Measurements from ENCODE around the gene PLEKHA4. TPM values are rescaled to one million over a fixed set of nuclear protein-coding genes. Genes with fewer than 3 reads are reported as not detected.

Gene PLEKHA4
- total RNA-seq, 2 experiments from 2014 or later: 7.0 to 10.9 TPM

DNA sequence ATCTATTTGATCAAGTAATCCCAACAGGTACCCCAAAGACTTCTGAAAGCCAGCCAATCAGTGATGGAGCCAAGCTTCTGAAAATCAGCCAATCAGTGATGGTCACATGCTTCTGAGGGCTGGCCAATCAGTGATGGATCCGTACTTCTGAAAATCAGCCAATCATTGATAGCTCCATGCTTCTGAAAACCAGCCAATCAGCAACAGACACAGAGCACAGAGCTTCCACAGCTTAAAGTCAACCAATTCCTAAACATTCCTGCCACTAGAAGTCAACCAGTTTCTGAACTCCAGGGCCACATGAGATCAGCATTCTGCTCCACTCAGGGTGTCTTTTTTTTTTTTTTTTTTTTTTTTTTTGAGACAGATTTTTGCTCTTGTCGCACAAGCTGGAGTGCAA, 23.9 kb downstream of the PLEKHA4 start:
- ChIA-PET POLR2A (interaction anchor here (0.6 kb wide), 1 partner anchor 27 kb away, joined by 6 read pairs; no protein-coding TSS in a partner anchor), CTCF (interaction anchor here (0.7 to 5.6 kb wide), 10 partner anchors 8 to 354 kb away, joined by 3 to 58 read pairs (median 6); no protein-coding TSS in a partner anchor)
- peak; percentile 72 for ATAC-seq

DNA sequence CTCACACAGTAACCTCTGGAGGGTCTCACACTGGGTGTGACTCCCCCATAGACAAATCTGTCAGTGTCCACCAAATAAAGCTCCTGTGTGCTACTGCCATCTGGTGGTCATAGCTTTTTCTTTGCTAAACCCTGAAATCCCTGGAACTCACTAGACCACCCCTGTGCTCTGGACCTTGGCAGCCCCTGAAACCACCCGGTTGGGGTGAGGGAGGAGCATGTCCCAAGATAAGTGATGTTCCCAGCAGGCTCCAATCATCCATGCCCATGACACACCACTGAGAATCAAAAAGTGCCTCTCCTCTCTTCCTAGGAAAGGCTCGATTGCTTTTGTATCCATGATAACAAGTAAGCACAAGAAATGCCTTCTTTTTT, 25.6 kb downstream of the PLEKHA4 start:
- Mint-ChIP-seq H3K27me3 (no peaks in the 10 kb centered on the region), H3K36me3 (ENCODE audit: low read depth) (no peaks in the 10 kb centered on the region), H3K4me3 (no peak overlapping the region), H3K27ac (no peak overlapping the region), H3K4me1 (no peaks in the 10 kb centered on the region), H3K9me3 (ENCODE audit: low read depth) (no peaks in the 10 kb centered on the region)
- intact Hi-C loops (cut with DNase I, micrococcal nuclease): loop anchor here (1.0 to 5.0 kb wide), 3 partner anchors 54 to 196 kb away; partner anchors contain the start of gene CA11 (in 2 of the 2)
- ATAC-seq (peak; percentile 53), DNase-seq (peak; percentile 62)
- ChIA-PET CTCF (interaction anchor here (0.5 to 5.6 kb wide), 34 partner anchors 10 to 529 kb away, joined by 3 to 58 read pairs (median 6); partner anchors contain the start of genes BAX, BCAT2, CA11 and GYS1), POLR2A (no interaction called here)

More for the DNA sequence above, 23.9 kb downstream of the PLEKHA4 start:
- DNase-seq: peak; percentile 17
- Mint-ChIP-seq H3K36me3 (ENCODE audit: low read depth) (no peaks in the 10 kb centered on the region), H3K27ac (no peak overlapping the region), H3K4me1 (no peaks in the 10 kb centered on the region), H3K9me3 (ENCODE audit: low read depth) (no peaks in the 10 kb centered on the region), H3K4me3 (no peak overlapping the region), H3K27me3 (no peaks in the 10 kb centered on the region)
- intact Hi-C loops (cut with DNase I, micrococcal nuclease): loop anchor here in 1 of 2 experiments (5.0 kb wide), 1 partner anchor 197 kb away; the partner anchor contains the start of gene CA11

DNA sequence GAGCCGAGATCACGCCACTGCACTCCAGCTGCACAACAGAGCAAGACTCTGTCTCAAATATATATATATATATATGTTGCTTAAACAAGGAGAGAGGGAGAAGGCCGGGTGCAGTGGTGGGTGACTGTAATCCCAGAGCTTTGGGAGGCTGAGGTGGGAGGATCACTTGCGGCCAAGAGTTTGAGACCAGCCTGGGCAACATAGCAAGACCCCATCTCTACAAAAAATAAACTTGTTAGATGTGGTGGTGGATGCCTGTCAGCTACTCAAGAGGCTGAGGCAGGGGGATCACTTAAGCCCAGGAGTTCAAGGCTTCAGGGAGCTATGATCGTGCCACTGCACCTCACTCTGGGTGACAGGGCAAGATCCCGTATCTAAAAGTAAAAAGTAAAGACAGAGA, 26.8 kb downstream of the PLEKHA4 start:
- H3K27ac Mint-ChIP-seq: no peak overlapping the region
- DNase-seq (no peak), ATAC-seq (no peak)
- POLR2A ChIA-PET: no interaction called here
- peaks cover 6% of the 10 kb centered on the region for H3K4me1 Mint-ChIP-seq
- H3K4me3 Mint-ChIP-seq: no peak overlapping the region
- no peaks in the 10 kb centered on the region for H3K9me3 Mint-ChIP-seq (ENCODE audit: low read depth)
- no peaks in the 10 kb centered on the region for H3K27me3 Mint-ChIP-seq
- intact Hi-C loops (cut with DNase I, micrococcal nuclease): loop anchor here in 1 of 2 experiments (5.0 kb wide), 1 partner anchor 194 kb away; the partner anchor contains the start of gene CA11
- CTCF ChIA-PET: interaction anchor here (0.7 to 5.6 kb wide), 14 partner anchors 8 to 336 kb away, joined by 3 to 58 read pairs (median 8); partner anchors contain the start of genes BAX and CA11
- H3K36me3 Mint-ChIP-seq (ENCODE audit: low read depth): no peaks in the 10 kb centered on the region

DNA sequence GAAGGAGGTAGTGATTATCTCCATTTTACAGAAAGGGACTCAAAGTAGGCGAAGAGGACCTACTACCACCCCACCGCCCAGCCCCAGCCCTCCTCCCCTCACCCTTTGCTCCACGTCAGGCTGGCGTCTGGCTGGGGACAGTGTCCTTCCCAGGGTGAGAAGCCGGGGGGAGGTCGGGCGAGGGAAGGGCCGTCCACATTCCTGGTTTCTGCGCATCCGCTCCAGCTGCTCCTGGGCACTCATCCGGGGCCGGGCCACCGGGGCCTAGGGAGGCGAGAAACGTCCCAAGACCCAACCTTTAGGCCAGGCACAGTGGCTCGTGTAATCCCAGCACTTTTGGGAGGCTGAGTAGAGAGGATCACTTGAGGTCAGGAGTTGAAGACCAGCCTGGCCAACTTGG, 27.4 kb downstream of the PLEKHA4 start:
- no peaks in the 10 kb centered on the region for H3K27me3 Mint-ChIP-seq
- no peaks in the 10 kb centered on the region for H3K9me3 Mint-ChIP-seq (ENCODE audit: low read depth)
- no peak overlapping the region for H3K4me3 Mint-ChIP-seq
- intact Hi-C loops (cut with DNase I, micrococcal nuclease): loop anchor here in 1 of 2 experiments (5.0 kb wide), 1 partner anchor 194 kb away; the partner anchor contains the start of gene CA11
- H3K36me3 Mint-ChIP-seq (ENCODE audit: low read depth): no peaks in the 10 kb centered on the region
- ChIA-PET POLR2A (no interaction called here), CTCF (interaction anchor here (0.5 to 5.6 kb wide), 10 partner anchors 9 to 195 kb away, joined by 3 to 58 read pairs (median 10); partner anchors contain the start of gene CA11)
- ATAC-seq (no peak), DNase-seq (no peak)
- peaks cover 11% of the 10 kb centered on the region for H3K4me1 Mint-ChIP-seq
- H3K27ac Mint-ChIP-seq: no peak overlapping the region

DNA sequence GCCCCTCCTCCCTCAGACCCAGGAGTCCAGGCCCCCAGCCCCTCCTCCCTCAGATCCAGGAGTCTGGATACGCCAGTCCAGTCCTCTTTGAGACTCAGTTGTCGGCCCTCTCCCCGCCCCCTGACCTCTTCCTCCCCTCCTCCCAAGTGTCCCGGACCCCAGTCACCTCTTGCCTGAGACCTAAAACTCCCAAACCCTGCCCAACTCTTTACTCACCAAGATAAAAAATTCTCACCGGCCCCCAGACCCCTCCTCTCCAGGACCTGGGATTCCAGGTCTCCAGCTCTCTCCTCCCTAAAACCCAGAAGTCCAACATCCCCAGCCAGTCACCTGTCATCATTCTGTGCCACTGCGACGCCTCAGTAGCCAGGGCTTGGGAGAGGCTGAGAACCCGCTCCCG, 30.7 kb downstream of the PLEKHA4 start:
- DNase-seq (no peak), ATAC-seq (no peak)
- H3K36me3 Mint-ChIP-seq (ENCODE audit: low read depth): no peaks in the 10 kb centered on the region
- no peak overlapping the region for H3K27ac Mint-ChIP-seq
- intact Hi-C loops (cut with DNase I, micrococcal nuclease): loop anchor here in 1 of 2 experiments (1.0 to 10.0 kb wide), 3 partner anchors 35 to 323 kb away; partner anchors contain the start of genes FTL, LMTK3 and PPP1R15A
- ChIA-PET POLR2A (interaction anchor here (0.6 kb wide), 1 partner anchor 186 kb away, joined by 4 read pairs; no protein-coding TSS in a partner anchor), CTCF (interaction anchor here (0.6 to 2.5 kb wide), 5 partner anchors 42 to 475 kb away, joined by 3 to 23 read pairs (median 4); no protein-coding TSS in a partner anchor)
- H3K27me3 Mint-ChIP-seq: no peaks in the 10 kb centered on the region
- H3K9me3 Mint-ChIP-seq (ENCODE audit: low read depth): no peaks in the 10 kb centered on the region
- H3K4me1 Mint-ChIP-seq: peaks cover 18% of the 10 kb centered on the region
- no peak overlapping the region for H3K4me3 Mint-ChIP-seq

DNA sequence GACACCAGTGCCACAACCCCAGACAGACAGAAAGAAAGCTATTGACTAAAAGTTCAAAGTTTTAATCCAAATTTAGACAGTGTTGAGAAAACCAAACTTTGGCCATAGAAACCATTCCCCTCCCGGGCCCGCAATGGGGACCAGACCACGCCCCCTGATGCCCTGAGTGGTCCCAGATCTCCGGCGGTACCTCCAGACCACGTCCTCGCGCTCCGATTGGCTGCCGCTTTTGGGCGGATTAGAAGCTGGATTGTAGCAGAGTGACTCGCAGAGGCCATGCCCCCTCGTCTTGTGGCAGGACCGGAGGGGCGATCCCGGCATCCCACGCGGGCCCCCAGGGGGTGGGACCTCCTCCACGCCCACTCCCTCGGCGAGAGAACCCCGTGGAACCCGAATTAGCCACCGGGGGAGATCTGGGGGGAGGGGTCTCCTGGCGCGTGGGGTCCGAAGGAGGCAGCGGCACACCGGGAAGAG, 31.3 kb downstream of the PLEKHA4 start:
- ATAC-seq (peak; percentile 74), DNase-seq (peak; percentile 86)
- CTCF ChIA-PET: interaction anchor here (0.6 to 2.5 kb wide), 8 partner anchors 10 to 475 kb away, joined by 3 to 23 read pairs (median 4); no protein-coding TSS in a partner anchor
- H3K4me1 Mint-ChIP-seq: peaks cover 18% of the 10 kb centered on the region
- POLR2A ChIA-PET: interaction anchor here (0.6 kb wide), 1 partner anchor 186 kb away, joined by 4 read pairs; no protein-coding TSS in a partner anchor
- H3K27ac Mint-ChIP-seq: peak overlapping the region; percentile 73
- H3K9me3 Mint-ChIP-seq (ENCODE audit: low read depth): no peaks in the 10 kb centered on the region
- no peaks in the 10 kb centered on the region for H3K27me3 Mint-ChIP-seq
- H3K4me3 Mint-ChIP-seq: peak overlapping the region; percentile 71
- intact Hi-C loops (cut with DNase I, micrococcal nuclease): loop anchor here in 1 of 2 experiments (1.0 to 10.0 kb wide), 3 partner anchors 35 to 322 kb away; partner anchors contain the start of genes FTL, LMTK3 and PPP1R15A
- H3K36me3 Mint-ChIP-seq (ENCODE audit: low read depth): no peaks in the 10 kb centered on the region

DNA sequence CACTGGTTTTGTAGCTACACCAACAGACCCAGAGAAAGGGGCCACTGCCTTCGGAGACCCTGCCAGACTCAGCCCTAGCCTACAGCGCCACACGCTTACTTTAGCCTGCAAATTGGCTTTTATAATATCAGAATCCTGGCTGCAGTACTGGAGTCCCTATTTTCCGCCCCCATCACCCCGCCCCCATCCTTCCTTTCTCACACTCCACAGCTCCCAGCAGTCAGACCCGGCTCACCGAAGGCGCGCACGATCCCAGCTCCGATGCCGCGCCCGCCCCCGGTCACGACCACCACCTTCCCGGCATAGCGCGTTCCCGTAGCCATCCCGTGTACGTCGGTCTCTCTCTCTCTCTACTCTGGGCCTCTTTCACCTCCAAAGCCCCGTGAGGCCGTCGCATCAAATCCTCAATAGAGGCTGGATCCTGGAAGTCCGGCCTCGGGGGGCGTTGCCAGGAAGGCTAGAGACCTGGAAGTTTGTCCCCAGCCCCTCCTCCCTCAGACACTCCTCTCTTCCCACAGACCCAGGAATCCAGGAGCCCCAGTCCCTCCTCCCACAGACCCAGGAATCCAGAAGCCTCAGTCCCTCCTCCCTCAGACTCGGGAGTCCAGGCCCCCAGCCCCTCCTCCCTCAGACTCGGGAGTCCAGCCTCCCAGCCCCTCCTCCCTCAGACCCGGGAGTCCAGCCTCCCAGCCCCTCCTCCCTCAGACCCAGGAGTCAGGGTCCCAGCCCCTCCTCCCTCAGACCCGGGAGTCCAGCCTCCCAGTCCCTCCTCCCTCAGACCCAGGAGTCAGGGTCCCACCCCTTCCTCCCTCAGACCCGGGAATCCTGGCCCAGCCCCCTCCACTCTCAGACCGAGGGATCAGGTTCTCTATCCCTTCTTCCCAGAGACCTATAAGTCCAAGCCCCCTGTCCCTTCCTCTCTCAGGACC, 32.1 kb downstream of the PLEKHA4 start, which contains the start of gene HSD17B14:
TSS of gene HSD17B14 (minus strand) at position 403 of the 929 bp plus-strand sequence. CDS start at position 323, 80 bp downstream.
- POLR2A ChIA-PET: no interaction called here
- intact Hi-C loops (cut with DNase I, micrococcal nuclease): loop anchor here in 1 of 2 experiments (1.0 to 10.0 kb wide), 3 partner anchors 36 to 322 kb away; partner anchors contain the start of genes FTL, LMTK3 and PPP1R15A
- H3K27ac Mint-ChIP-seq: peak within 1 kb of the TSS; percentile 83
- no peaks in the 10 kb centered on the region for H3K9me3 Mint-ChIP-seq (ENCODE audit: low read depth)
- peaks cover 18% of the 10 kb centered on the region for H3K4me1 Mint-ChIP-seq
- DNase-seq (peak; percentile 11), ATAC-seq (peak; percentile 14)
- H3K4me3 Mint-ChIP-seq: peak within 1 kb of the TSS; percentile 71
- CTCF ChIA-PET: interaction anchor here (0.6 to 2.5 kb wide), 15 partner anchors 9 to 236 kb away, joined by 3 to 23 read pairs (median 4); partner anchors contain the start of genes GYS1 and RUVBL2
- H3K36me3 Mint-ChIP-seq (ENCODE audit: low read depth): no peaks in the 10 kb centered on the region
- no peaks in the 10 kb centered on the region for H3K27me3 Mint-ChIP-seq

DNA sequence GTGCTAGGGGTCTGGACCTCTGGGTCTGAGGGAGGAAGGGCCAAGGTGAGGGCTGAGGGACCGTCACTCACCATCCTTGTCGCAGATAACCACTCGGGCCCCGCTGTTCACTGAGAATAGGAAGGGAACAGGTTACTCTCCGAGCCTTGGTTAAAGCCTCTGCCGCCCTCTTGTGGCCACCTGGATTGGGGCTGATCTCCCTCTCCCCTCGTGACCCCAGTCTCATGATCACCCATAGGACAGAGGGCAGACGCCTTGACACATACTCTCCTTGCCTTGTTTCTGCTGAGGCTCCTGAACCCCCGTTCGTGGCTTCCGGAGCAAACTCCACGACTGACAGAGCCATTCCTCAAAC, 32.7 kb downstream of the PLEKHA4 start:
- intact Hi-C loops (cut with DNase I, micrococcal nuclease): loop anchor here (1.0 to 10.0 kb wide), 8 partner anchors 25 to 321 kb away; partner anchors contain the start of genes CA11 (in 1 of the 2), FTL (in 1 of the 2) and LMTK3 (in 1 of the 2)
- POLR2A ChIA-PET: no interaction called here
- H3K27ac Mint-ChIP-seq: peak overlapping the region; percentile 83

DNA sequence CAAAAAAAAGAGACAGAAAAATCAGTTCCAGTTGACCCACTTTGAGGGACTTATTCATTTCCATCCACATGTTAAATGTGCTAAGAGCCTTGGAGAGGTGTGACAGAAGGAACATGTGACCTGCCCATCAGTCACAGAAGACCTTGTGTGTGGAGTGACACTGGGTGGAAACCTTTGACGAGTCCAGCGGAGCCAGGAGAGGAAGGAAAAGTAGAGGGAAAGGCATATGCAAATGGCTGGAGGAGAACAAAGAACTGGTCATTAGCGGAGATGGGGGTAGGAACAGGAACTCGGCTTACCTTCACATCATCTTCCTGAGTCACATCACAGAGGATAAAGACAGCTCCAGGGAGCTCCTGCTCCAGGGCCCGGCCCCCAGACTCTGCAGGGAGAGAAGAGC, 34.4 kb downstream of the PLEKHA4 start:
- H3K4me1 Mint-ChIP-seq: peaks cover 18% of the 10 kb centered on the region
- no peaks in the 10 kb centered on the region for H3K27me3 Mint-ChIP-seq
- POLR2A ChIA-PET: interaction anchor here (1.4 kb wide), 1 partner anchor 38 kb away, joined by 4 read pairs; no protein-coding TSS in a partner anchor
- H3K9me3 Mint-ChIP-seq (ENCODE audit: low read depth): no peaks in the 10 kb centered on the region
- DNase-seq (no peak), ATAC-seq (no peak)
- intact Hi-C loops (cut with DNase I, micrococcal nuclease): loop anchor here in 1 of 2 experiments (10.0 kb wide), 1 partner anchor 319 kb away; the partner anchor contains the start of gene LMTK3
- no peak overlapping the region for H3K4me3 Mint-ChIP-seq
- H3K36me3 Mint-ChIP-seq (ENCODE audit: low read depth): no peaks in the 10 kb centered on the region
- H3K27ac Mint-ChIP-seq: no peak overlapping the region
- CTCF ChIA-PET: interaction anchor here (0.7 to 4.5 kb wide), 3 partner anchors 8 to 46 kb away, joined by 3 to 17 read pairs (median 5); no protein-coding TSS in a partner anchor

More for the DNA sequence above, 32.7 kb downstream of the PLEKHA4 start:
- ATAC-seq: peak; percentile 99
- Mint-ChIP-seq H3K36me3 (ENCODE audit: low read depth) (no peaks in the 10 kb centered on the region), H3K4me3 (peak overlapping the region; percentile 71), H3K4me1 (peaks cover 18% of the 10 kb centered on the region), H3K9me3 (ENCODE audit: low read depth) (no peaks in the 10 kb centered on the region), H3K27me3 (no peaks in the 10 kb centered on the region)
- CTCF ChIA-PET: interaction anchor here (0.6 to 2.5 kb wide), 12 partner anchors 10 to 191 kb away, joined by 3 to 23 read pairs (median 4); partner anchors contain the start of genes GYS1 and RUVBL2
- DNase-seq: peak; percentile 98

DNA sequence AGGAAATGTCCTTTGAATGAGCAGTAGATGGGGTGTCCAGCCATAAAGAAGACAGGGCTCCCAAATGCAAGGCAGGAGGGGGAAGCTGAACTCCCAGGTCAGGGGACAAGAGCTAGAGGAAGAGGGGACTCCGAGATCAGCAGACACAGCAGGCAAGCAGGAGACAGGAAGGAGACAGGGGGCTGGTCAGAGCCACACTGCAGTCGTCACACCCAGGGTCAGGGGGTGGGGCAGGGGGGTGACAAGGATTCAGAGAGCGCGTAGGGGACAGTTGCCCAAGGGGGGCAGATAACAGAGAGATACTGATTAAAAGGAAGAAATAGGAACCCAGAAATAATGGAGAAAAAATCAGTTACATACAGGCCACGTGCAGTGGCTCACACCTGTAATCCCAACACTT, 35.4 kb downstream of the PLEKHA4 start:
- no peak overlapping the region for H3K27ac Mint-ChIP-seq
- ATAC-seq: no peak
- no peaks in the 10 kb centered on the region for H3K27me3 Mint-ChIP-seq
- ChIA-PET CTCF (interaction anchor here (0.7 to 4.5 kb wide), 5 partner anchors 9 to 45 kb away, joined by 3 to 17 read pairs (median 4); no protein-coding TSS in a partner anchor), POLR2A (interaction anchor here (0.7 to 1.4 kb wide), 2 partner anchors 38 to 45 kb away, joined by 4 read pairs; no protein-coding TSS in a partner anchor)
- H3K36me3 Mint-ChIP-seq (ENCODE audit: low read depth): no peaks in the 10 kb centered on the region
- intact Hi-C loops (cut with DNase I, micrococcal nuclease): loop anchor here in 1 of 2 experiments (10.0 kb wide), 1 partner anchor 318 kb away; the partner anchor contains the start of gene LMTK3
- peaks cover 18% of the 10 kb centered on the region for H3K4me1 Mint-ChIP-seq
- H3K9me3 Mint-ChIP-seq (ENCODE audit: low read depth): no peaks in the 10 kb centered on the region
- no peak overlapping the region for H3K4me3 Mint-ChIP-seq
- no peak for DNase-seq
